IPS-20b (cell line): ENCODE results near the gene UBE2K.
"Not testable (repeated sequence)": the region's sequence is repeated elsewhere in the genome, so short reads cannot be mapped to it uniquely, and the experiment has no call there.

Experiments
- H3K27ac ChIP-seq: one replicate; pipeline ENCODE4 v1.5.1; 2013; ENCODE audit warnings: low read length
- H3K27me3 ChIP-seq: 2 replicates; pipeline ENCODE4 v1.6.1; 2013; ENCODE audit warnings: mild to moderate bottlenecking, low read length, inconsistent platforms; ENCODE audit not compliant: insufficient read depth
- H3K36me3 ChIP-seq: 2 replicates; pipeline ENCODE4 v1.6.1; 2013; ENCODE audit warnings: low read depth, mild to moderate bottlenecking, inconsistent platforms, low read length, moderate library complexity; ENCODE audit not compliant: insufficient read depth
- H3K4me1 ChIP-seq: 2 replicates; pipeline ENCODE4 v1.6.1; 2013; ENCODE audit warnings: mild to moderate bottlenecking, control low read depth, inconsistent platforms, low read length, moderate library complexity; ENCODE audit not compliant: insufficient read depth
- H3K4me3 ChIP-seq: 2 replicates; pipeline ENCODE4 v1.5.1; 2013; ENCODE audit warnings: mild to moderate bottlenecking, low read length, inconsistent platforms
- H3K9ac ChIP-seq: 2 replicates; pipeline ENCODE4 v1.6.1; 2013; ENCODE audit warnings: low read depth, mild to moderate bottlenecking, inconsistent platforms, low read length, moderate library complexity
- H3K9me3 ChIP-seq: 2 replicates; pipeline ENCODE4 v1.6.1; 2013; ENCODE audit warnings: mild to moderate bottlenecking, low read depth, low read length, inconsistent platforms; ENCODE audit not compliant: insufficient read depth

The UBE2K gene

GRCh38 chr4:39716356-39716755 lies 18.4 kb downstream of the UBE2K start:
- Histone ChIP-seq H3K4me3 (no peak overlapping the region), H3K9ac (no peak overlapping the region)

GRCh38 chr4:39717743-39718142 lies 19.8 kb downstream of the UBE2K start:
- H3K4me3 ChIP-seq, H3K27me3 ChIP-seq, H3K9ac ChIP-seq, H3K9me3 ChIP-seq, H3K27ac ChIP-seq, H3K36me3 ChIP-seq, H3K4me1 ChIP-seq: not testable (repeated sequence)

More at GRCh38 chr4:39716356-39716755, 18.4 kb downstream of the UBE2K start:
- H3K27me3 ChIP-seq: no peaks in the 10 kb centered on the region
- no peaks in the 10 kb centered on the region for H3K4me1 ChIP-seq
- no peaks in the 10 kb centered on the region for H3K9me3 ChIP-seq
- H3K36me3 ChIP-seq: no peaks in the 10 kb centered on the region
- H3K27ac ChIP-seq: no peak overlapping the region

GRCh38 chr4:39718366-39719323 lies 20.7 kb downstream of the UBE2K start:
- no peak overlapping the region for H3K4me3 ChIP-seq
- H3K27me3 ChIP-seq: no peaks in the 10 kb centered on the region
- no peak overlapping the region for H3K9ac ChIP-seq
- no peaks in the 10 kb centered on the region for H3K36me3 ChIP-seq
- no peaks in the 10 kb centered on the region for H3K4me1 ChIP-seq
- H3K9me3 ChIP-seq: no peaks in the 10 kb centered on the region
- no peak overlapping the region for H3K27ac ChIP-seq

DNA sequence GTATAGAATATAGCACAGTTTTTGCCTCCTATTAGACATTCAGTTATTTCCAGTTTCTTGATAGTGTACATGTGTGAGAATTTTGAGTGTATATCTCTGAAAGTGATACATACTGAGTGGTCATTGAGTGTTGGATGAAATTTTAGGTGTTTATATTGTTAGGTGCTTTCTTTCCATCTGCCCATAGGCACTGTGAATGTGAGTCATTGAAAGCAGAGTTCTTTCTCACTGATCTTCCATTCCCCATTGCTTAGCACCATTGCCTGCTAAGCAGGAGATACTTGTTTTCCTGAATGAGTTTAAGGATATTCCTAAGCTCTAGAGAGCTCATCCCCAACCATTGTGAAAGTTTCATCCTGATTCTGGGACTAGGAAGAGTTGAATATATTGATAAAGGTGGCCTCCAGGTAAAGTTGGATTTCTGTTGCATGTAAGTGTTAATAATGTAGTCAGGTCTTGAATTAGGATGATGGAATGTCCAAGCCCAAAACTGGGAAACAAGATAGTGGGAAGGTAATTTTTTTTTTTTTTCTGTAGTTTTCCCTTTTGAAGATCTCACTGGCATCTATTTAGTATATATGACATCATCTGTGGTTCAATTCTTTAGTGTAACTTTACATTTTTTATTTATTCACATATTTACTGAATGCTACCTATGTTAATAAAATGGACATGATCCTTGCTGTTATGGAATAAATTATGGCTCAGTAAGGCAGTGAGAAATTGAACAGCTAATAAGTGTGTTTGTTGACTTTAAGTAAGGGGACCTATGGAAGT lies 22.1 kb downstream of the UBE2K start:
- Histone ChIP-seq H3K27ac (no peak overlapping the region), H3K4me1 (no peaks in the 10 kb centered on the region), H3K27me3 (no peaks in the 10 kb centered on the region)

GRCh38 chr4:39721273-39721672 lies 23.3 kb downstream of the UBE2K start:
- not testable (repeated sequence) for H3K4me1 ChIP-seq, H3K27me3 ChIP-seq, H3K27ac ChIP-seq, H3K36me3 ChIP-seq, H3K4me3 ChIP-seq, H3K9me3 ChIP-seq, H3K9ac ChIP-seq

More for the DNA sequence above, 22.1 kb downstream of the UBE2K start:
- no peaks in the 10 kb centered on the region for H3K9me3 ChIP-seq
- no peaks in the 10 kb centered on the region for H3K36me3 ChIP-seq
- no peak overlapping the region for H3K9ac ChIP-seq
- no peak overlapping the region for H3K4me3 ChIP-seq

DNA sequence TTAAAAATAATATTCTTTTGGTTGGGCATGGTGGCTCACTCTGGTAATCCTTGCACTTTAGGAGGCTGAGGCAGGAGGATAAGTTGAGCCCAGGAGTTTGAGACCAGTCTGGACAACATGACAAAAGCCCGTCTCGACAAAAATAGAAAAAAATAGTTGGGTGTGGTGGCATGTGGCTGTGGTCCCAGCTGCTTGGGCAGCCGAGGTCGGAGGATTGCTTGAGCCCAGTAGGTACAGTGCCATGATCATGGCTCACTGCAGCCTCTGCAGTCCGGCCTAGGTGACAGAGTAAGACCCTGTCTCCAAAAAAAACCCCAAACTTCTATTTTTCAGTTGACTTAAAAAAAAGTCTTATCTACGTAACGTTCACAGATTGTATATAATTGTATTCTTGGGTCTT lies 23.9 kb downstream of the UBE2K start:
- Histone ChIP-seq H3K9ac (no peak overlapping the region), H3K36me3 (no peaks in the 10 kb centered on the region), H3K4me3 (no peak overlapping the region), H3K4me1 (no peaks in the 10 kb centered on the region), H3K9me3 (no peaks in the 10 kb centered on the region), H3K27me3 (no peaks in the 10 kb centered on the region), H3K27ac (no peak overlapping the region)

DNA sequence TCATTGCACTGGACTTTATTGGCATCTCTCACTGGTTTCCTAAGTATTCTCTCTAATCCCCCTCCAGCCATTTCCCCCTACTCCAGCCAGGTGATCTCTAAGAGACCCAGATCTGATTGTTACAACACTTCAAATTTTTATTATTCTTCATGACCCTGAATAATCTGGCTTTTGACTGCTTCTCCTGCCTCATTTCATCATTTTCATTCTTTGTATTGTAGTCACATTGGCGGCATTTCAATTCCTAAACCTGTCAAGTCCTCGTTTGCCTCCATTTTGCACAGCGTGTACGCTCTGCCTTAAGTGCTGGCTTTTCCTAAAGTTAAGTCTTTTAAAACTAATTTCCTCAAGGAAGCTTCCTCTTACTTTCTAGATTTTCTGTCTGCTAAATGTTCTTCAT lies 31.6 kb downstream of the UBE2K start:
- Histone ChIP-seq H3K36me3 (peaks cover 8% of the 10 kb centered on the region), H3K9me3 (no peaks in the 10 kb centered on the region), H3K9ac (no peak overlapping the region), H3K4me1 (no peaks in the 10 kb centered on the region), H3K27me3 (no peaks in the 10 kb centered on the region), H3K4me3 (no peak overlapping the region), H3K27ac (no peak overlapping the region)

DNA sequence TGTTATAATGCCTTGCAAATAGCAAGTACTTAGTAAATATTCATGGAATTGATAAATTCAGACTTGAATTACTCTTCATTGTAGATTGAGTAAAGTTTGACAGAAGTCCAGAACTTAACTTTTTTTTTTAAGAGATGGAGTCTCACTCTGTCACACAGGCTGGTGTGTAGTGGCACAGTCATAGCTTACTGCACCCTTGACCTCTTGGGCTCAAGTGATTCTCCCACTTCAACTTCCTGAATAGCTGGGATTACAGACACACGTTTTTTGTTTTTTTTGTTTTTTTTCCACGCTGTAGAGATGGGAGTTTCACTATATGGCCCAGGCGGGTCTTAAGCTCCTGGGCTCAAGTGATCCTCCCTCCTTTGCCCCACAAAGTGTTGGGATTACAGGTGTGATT lies 32.1 kb downstream of the UBE2K start:
- Histone ChIP-seq H3K27me3 (no peaks in the 10 kb centered on the region), H3K36me3 (peaks cover 8% of the 10 kb centered on the region), H3K27ac (no peak overlapping the region), H3K4me1 (no peaks in the 10 kb centered on the region), H3K4me3 (no peak overlapping the region), H3K9me3 (no peaks in the 10 kb centered on the region), H3K9ac (no peak overlapping the region)

GRCh38 chr4:39731908-39732307 lies 34.0 kb downstream of the UBE2K start:
- no peaks in the 10 kb centered on the region for H3K9me3 ChIP-seq
- no peaks in the 10 kb centered on the region for H3K4me1 ChIP-seq
- no peak overlapping the region for H3K9ac ChIP-seq
- no peaks in the 10 kb centered on the region for H3K27me3 ChIP-seq
- no peak overlapping the region for H3K4me3 ChIP-seq
- no peak overlapping the region for H3K27ac ChIP-seq
- peaks cover 8% of the 10 kb centered on the region for H3K36me3 ChIP-seq

DNA sequence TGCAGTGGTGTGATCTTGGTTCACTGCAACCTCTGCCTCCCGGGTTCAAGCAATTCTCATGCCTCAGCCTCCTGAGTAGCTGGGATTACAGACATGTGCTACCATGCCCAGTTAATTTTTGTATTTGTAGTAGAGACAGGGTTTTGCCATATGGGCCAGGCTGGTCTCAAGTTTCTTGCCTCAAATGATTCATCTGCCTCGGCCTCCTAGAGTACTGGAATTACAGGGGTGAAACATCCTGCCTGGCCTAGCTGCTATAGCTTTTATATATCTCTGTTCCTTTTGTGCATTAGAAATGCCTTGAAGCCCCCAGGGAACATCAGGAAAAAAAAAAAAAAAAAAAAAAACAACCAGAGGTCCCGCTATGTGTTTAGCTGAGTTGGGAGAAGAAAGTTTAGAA lies 34.8 kb downstream of the UBE2K start:
- no peaks in the 10 kb centered on the region for H3K9me3 ChIP-seq
- H3K4me1 ChIP-seq: no peaks in the 10 kb centered on the region
- H3K4me3 ChIP-seq: no peak overlapping the region
- peaks cover 13% of the 10 kb centered on the region for H3K36me3 ChIP-seq
- H3K27ac ChIP-seq: no peak overlapping the region
- H3K9ac ChIP-seq: no peak overlapping the region
- H3K27me3 ChIP-seq: no peaks in the 10 kb centered on the region

- H3K27me3 ChIP-seq, H3K4me1 ChIP-seq, H3K9me3 ChIP-seq, H3K9ac ChIP-seq, H3K4me3 ChIP-seq, H3K27ac ChIP-seq: not testable (repeated sequence)
- H3K36me3 ChIP-seq: peaks cover 23% of the 10 kb centered on the region
These were observed 41.7 kb downstream of the UBE2K start for GRCh38 chr4:39739591-39739990.

GRCh38 chr4:39741401-39741800 lies 43.5 kb downstream of the UBE2K start:
- H3K9ac ChIP-seq: no peak overlapping the region
- peaks cover 38% of the 10 kb centered on the region for H3K36me3 ChIP-seq
- H3K9me3 ChIP-seq: no peaks in the 10 kb centered on the region

More at GRCh38 chr4:39741401-39741800, 43.5 kb downstream of the UBE2K start:
- H3K27me3 ChIP-seq: no peaks in the 10 kb centered on the region
- no peaks in the 10 kb centered on the region for H3K4me1 ChIP-seq
- no peak overlapping the region for H3K27ac ChIP-seq
- no peak overlapping the region for H3K4me3 ChIP-seq
